Activated T-cell treated with anti-CD3 and anti-CD28 coated beads for 1 hour (primary cell): ENCODE data around the gene PFDN2.

Source experiments
- DNase-seq: peaks from one replicate; pipeline ENCODE4 v3.0.0-alpha.2; 2020; ENCODE audit warnings: low read depth

PFDN2 gene

DNA sequence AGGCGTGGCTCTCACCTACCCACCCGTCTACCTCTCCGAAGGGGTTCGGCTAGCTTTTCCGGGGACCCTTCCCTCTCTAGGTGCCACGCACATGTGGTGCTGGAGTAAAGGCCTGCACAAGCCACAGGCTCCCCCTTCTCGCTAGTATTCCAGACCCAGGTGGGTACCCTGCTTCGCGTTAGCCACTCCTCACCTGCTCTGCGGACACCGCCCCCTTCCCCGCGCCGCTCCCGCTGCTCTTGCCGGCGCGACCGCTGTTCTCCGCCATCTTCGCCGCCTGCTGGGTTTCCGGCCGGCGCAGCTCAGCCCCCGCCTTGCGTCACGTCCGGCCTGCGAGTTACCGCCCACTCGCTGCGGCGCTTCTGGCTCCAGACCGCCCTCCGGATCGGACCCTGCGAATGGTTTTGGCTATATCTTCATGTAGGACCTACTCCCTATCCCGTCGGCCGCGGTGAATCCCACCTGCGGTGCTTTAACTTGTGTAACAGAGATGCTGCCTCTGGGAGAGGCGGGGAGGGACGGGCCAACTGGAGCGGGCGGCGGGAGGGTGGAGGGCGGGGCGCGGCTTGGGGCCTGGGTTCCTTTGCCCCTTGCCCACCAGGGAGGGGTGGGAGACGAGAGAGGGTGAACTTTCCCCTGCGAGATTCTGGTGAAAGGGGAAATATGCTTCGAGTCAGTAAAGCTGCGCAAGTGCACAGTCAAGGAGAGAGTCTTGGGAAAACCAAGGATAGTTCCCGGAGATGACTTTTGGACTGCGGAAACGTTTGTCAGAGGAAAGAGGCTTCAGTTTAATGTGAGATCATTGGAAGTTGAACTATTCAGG is at the start of gene PFDN2, which contains the start of gene NIT1:
Gene PFDN2 (minus strand): TSS at position 279 of the 823 bp plus-strand sequence. CDS start 11 bp downstream, at position 268.
Gene NIT1 (plus strand): TSS at position 347 of the 823 bp plus-strand sequence. CDS start 72 bp downstream, at position 419.
- DNase-seq = peak; percentile 72

DNA sequence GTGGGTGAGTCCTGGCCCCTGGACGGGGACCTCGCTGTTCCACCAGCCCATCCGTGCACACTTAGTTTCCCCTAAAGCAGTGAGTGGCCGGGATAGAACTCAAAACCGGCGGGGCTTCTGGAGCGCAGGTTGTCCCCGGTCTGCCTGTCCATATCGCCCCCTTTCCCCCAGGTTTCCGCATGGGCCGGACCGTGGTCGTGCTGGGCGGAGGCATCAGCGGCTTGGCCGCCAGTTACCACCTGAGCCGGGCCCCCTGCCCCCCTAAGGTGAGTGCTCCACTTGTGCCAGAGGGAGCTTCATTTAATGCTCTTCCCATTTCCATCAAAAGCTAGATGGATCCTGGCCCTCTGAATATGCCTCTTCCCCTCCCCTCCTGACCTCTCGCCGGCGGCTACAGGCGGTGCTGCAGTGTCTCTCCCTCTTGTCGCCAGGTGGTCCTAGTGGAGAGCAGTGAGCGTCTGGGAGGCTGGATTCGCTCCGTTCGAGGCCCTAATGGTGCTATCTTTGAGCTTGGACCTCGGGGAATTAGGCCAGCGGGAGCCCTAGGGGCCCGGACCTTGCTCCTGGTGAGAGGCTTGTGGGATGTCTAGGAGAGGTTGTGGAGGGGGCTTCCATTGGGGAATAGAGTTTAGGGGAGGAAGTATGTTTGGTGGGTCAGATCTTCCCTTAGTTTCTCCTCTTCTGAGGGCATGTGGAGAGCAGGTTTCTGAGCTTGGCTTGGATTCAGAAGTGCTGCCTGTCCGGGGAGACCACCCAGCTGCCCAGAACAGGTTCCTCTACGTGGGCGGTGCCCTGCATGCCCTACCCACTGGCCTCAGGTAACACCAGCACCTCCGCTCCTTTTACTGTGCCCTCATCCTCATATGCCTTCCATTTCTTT is 49.1 kb upstream of the PFDN2 start:
- DNase-seq = no peak

- peak; percentile 83 for DNase-seq
Observed at GRCh38 chr1:161165742-161166668, 48.2 kb upstream of the PFDN2 start, which contains the start of gene PPOX. PPOX (plus strand) TSS chr1:161166426; CDS start chr1:161166848, 422 bp downstream.

- no peak for DNase-seq
Observed at GRCh38 chr1:161164901-161165610, 47.2 kb upstream of the PFDN2 start.

- DNase-seq = no peak
Observed at GRCh38 chr1:161163793-161164192, 46.0 kb upstream of the PFDN2 start.

- DNase-seq = no peak
Observed at GRCh38 chr1:161162806-161163205, 45.0 kb upstream of the PFDN2 start.

GRCh38 chr1:161162052-161162451 is 44.2 kb upstream of the PFDN2 start:
- no peak for DNase-seq

GRCh38 chr1:161161652-161162051 is 43.8 kb upstream of the PFDN2 start:
- DNase-seq = no peak

DNA sequence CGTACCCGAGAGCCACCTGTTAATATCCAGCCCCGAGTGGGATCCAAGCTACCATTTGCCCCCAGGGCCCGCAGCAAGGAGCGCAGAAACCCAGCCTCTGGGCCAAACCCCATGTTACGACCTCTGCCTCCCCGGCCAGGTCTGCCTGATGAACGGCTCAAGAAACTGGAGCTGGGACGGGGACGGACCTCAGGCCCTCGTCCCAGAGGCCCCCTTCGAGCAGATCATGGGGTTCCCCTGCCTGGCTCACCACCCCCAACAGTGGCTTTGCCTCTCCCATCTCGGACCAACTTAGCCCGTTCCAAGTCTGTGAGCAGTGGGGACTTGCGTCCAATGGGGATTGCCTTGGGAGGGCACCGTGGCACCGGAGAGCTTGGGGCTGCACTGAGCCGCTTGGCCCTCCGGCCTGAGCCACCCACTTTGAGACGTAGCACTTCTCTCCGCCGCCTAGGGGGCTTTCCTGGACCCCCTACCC is 42.9 kb upstream of the PFDN2 start:
- no peak for DNase-seq

GRCh38 chr1:161159913-161160243 is 42.0 kb upstream of the PFDN2 start:
- no peak for DNase-seq

DNA sequence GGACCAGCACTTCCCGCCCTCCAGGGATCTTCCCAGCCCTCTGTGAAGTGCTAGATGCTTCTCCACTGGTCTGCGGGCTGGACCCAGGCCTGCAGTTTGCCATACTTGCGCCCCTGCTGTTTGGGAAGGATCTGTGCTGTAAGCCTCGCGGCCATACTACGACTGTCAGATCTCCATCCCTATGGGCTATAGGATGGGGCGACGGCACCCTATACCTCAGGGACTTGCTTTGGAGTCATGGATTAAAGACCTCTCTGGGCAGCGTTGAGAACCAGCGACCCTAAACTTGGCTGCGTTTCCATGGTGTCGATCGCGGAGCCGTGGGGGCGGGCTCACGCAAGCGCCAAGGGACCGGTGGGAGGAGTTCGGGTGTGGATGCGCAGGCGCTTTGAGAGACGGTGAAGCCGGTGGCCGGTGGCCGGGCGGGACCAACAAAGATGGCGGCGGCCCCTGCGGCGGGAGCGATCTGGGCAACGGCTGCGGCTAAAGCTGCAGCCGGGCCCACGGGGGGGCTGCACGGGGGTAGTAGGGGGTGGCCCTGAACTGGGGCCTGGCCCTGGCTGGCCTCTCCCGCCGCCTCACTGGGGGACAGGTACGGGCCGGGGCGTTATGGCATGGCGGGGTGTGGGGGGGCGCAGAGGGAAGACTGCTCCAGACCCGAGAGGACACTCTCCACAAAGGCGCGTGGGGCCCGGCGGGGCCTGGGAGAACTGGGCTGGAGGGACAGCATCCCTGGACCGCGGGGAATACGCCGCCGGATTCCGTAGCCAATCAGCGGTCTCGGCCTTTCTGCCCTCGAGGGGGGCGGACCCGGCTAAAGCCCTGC is 41.5 kb upstream of the PFDN2 start, which contains the start of gene USP21:
Gene USP21 (plus strand): TSS at position 414 of the 826 bp plus-strand sequence. CDS start 1,141 bp downstream, outside the sequence.
- peak; percentile 90 for DNase-seq

- no peak for DNase-seq
Observed at GRCh38 chr1:161158316-161159010, 40.6 kb upstream of the PFDN2 start.

- no peak for DNase-seq
Observed at GRCh38 chr1:161157867-161158266, 40.0 kb upstream of the PFDN2 start.

- peak; percentile 68 for DNase-seq
Observed at GRCh38 chr1:161153682-161154337, 36.0 kb upstream of the PFDN2 start, which contains the start of gene UFC1. UFC1 (plus strand) TSS chr1:161153978; CDS start chr1:161153998, 20 bp downstream.

GRCh38 chr1:161153176-161153575 is 35.3 kb upstream of the PFDN2 start:
- no peak for DNase-seq

DNA sequence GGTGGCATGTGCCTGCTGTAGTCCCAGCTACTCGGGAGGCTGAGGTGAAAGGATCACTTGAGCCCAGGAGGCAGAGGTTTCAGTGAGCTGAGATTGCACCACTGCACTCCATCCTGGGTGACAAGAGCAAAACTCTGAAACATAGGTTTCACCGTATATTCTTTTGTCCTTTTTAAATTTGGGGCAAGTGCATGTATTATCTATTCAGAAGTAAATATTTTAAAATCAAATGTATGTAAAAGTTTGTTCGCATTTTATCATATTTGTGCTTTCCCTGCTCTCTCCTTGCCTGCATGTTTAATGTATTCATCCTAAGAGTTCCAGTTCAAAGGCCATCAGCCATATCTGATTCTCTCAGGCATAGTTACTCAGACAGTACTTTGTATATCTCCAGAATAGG is 28.0 kb upstream of the PFDN2 start:
- no peak for DNase-seq

DNA sequence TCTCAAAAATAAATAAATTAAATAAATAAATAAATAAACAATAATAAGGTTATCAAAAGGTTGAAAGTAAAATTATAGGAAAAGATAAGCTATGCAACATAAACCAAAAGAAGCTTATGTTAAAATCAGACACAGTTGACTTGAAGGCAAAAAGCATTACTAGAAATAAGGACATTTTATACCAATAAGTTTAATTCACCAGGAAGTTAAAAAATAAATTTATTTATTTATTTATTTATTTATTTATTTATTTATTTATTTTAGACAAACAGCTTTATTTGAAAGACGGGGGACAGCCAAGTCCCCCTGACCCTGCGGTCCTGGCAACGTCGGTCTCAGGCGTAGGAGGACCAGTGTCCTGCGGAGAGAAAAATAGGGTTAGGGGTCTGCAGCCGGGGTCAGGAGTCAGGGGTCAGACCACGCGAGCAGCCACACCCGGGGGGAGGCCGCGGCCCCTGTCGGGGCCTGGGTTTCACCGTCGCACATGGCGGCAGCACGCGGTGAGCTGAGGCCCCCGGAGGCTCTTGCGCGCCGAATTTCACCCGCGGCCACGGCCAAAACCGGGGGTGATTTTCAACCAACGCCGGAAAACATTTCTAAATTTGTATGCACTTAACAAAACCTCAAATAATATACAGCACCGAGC is 23.0 kb upstream of the PFDN2 start:
- no peak for DNase-seq

DNA sequence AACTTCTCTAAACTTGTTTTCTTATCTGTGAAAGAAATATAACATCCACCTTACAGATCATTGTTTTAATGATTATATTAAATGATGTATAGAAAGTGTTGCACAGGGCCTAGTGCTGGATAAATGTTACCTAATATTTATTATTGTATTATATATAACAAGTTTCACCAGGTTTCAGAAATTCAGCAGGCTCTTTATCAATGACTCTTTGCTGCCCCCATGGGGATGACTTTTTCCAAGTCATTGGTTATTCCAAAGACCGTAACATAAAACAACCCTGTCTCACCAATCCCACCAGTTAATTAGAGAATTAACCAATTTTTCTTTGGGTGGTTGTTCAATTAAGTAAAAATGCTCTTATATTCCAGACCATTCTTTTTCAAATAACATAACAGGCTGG is 21.9 kb upstream of the PFDN2 start:
- peak; percentile 27 for DNase-seq
